ENCODE data around the gene RNU5D-1. TPM values are rescaled to one million over a fixed set of nuclear protein-coding genes. Genes with fewer than 3 reads are reported as not detected.

Gene RNU5D-1
- total RNA-seq = not detected in 2 replicates

DNA sequence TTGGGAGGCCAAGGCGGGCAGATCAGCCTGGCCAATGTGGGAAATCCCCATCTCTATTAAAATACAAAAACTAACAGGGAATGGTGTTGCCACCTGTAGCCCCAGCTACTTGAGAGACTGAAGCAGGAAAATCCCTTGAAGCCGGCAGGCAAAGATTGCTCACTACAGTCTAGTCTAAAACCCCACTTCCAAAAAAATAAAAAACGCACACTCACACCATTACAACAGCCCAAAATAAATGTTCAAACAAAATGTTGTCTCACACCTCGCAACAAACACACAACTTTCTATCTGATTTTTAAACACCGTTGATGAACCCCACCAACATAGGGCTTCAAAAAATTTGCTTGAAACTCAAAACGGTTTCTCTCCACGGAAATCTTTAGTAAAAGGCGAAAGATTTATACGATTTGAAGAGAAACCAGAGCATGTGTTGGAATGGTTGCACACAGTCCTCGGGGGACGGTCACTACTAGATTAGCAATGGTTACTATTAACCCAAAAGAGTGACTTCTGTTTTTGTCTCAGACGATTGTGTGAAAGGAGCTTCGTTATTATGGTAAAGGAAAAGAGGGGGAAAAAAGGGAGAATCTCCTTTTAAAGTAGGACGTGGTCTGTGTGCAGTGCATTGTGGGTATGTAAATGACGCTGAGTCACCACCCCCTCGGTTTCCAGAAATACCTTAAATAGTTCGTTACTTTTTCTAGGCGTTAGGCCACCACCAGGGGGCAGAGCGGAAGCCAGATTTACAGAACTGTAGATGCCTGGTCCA is at the start of gene RNU5D-1:
Gene RNU5D-1 (minus strand): TSS at position 430 of the 772 bp plus-strand sequence.

DNA sequence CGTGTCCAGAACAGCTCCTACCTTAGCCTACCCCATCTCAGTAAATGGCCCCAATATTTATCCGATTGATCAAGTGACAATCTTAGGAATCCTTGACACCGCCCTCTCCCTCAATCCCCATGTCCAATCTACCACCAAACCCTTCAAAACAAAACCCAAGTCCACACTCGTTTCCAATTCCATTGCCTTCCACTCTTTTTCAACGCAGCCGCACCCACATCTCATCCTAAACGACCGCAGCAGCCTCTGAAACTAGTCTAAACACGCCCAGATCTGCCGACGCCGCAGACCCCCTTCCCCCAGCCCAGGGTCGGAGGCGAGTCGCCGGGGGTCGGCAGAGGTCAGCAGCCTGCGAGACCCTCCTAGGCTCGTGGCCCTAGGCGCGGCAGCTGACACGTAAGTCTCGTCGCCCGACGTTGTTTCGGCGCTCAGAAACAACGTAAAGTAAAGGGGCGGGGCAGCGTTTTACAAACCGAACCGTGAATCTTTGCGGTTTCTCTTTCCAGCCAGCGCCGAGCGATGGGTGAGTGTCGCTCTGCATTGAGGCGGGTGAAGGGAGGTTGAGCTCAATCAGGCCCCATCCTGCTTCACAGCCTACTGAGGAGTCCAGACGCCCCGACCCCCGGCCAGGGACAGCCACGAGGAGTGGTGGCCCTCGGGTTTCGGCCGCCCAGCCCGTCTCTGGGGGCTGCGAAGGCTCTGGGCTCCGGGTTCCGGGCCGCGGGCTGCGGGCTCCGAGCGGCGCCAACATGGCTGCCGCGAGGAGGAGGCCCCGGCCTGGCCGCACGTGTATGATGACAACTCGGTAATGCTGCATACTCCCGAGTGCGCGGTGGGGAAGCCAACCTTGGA is 44.3 kb upstream of the RNU5D-1 start, which contains the start of gene RPS8:
Gene RPS8 (plus strand): TSS at position 463 of the 852 bp plus-strand sequence. CDS start 57 bp downstream, at position 520.

DNA sequence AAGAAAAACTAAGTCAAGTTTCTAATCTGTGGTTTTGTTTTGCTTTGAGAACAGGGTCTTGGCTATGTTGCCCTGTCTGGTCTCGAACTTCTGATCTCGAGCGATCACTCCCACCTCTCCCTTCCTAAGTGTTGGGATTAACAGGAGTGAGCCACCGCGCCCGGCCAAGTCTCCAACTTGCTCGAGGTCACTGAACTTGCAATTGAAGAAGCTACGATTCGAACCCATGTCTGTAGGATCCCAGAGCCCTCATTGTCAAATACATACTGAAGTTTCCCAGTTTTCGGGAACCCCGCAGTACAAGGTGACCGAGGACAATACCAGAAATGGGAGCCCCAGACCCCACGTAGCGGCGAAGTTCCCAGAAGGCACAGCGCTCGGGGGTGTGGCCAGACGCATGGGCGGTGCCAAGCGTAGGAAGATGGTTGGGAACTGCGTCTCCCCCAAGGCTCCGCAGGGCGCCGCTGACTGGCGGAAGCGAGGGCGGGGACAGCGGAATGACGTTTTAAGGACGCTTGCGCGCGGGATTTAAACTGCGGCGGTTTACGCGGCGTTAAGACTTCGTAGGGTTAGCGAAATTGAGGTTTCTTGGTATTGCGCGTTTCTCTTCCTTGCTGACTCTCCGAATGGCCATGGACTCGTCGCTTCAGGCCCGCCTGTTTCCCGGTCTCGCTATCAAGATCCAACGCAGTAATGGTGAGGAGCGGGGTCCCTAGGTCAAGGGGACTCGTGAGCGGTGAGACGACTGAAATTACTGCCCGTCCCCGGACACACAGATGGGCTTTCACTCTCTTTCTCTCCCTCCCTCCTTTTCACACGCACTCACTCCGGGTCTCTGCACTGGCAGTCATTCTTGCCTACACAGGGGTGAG is 8.6 kb upstream of the RNU5D-1 start, which contains the start of gene KIF2C:
Gene KIF2C (plus strand): TSS at position 531 of the 872 bp plus-strand sequence. CDS start 96 bp downstream, at position 627.

Other genes with a start within 250 kb of the RNU5D-1 start
- gene TMEM53, start 56.7 kb downstream of the RNU5D-1 start, total RNA-seq = 2.9 and 3.7 TPM in 2 replicates
- gene ARMH1, start 56.5 kb downstream of the RNU5D-1 start, total RNA-seq = under 0.01 and 0.28 TPM in 2 replicates
- gene KIF2C, start 8.7 kb upstream of the RNU5D-1 start, total RNA-seq = 4.8 and 47.9 TPM in 2 replicates
- gene RPS8, start 44.4 kb upstream of the RNU5D-1 start, total RNA-seq = 1,775 and 1,841 TPM in 2 replicates
- under 0.01 and 0.28 TPM in 2 replicates for gene BEST4, start 57.0 kb upstream of the RNU5D-1 start, total RNA-seq
- gene PLK3, start 69.2 kb upstream of the RNU5D-1 start, total RNA-seq = 28.5 and 36.2 TPM in 2 replicates
- gene DYNLT4, start 76.2 kb upstream of the RNU5D-1 start, total RNA-seq = not detected in 2 replicates
- 4.4 and 11.0 TPM in 2 replicates for gene BTBD19, start 77.4 kb upstream of the RNU5D-1 start, total RNA-seq
- under 0.01 TPM in 2 replicates for gene PTCH2, start 112.1 kb upstream of the RNU5D-1 start, total RNA-seq

Data from regular cardiac myocyte (primary cell).